K562 (cell line): Measurements from ENCODE around the gene TRERF1. TPM values are rescaled to one million over a fixed set of nuclear protein-coding genes. Genes with fewer than 3 reads are reported as not detected.
A peak's percentile ranks its signal among the peaks of the same experiment; 100 is the strongest.

Experiments used
- ATAC-seq: fragments of 200-7000 bp; cut with Tn5 transposase; 3 replicates; pipeline ENCODE4 v1.9.1; 2020; ENCODE audit warnings: moderate library complexity
- BruUV-seq: library from RNA; stranded (reverse); fragments of 400-500 nt; replicated peaks from 2 replicates; lab custom pipeline; 2021; lab: Mats Ljungman, UMichigan
- CTCF ChIA-PET: fragments of 300-600 bp; formaldehyde crosslinking; extraction: SDS; loops from one replicate; lab custom pipeline; 2021; ENCODE audit warnings: low intra/inter-chr PET ratio; lab: Yijun Ruan, JAX
- POLR2A ChIA-PET: fragments of 300-600, 350-650 bp; sonication (Branson Sonifier 250); formaldehyde crosslinking; extraction: SDS; loops from one replicate; lab custom pipeline; 2021; ENCODE audit warnings: antibody characterized with exemption, inconsistent platforms; lab: Yijun Ruan, JAX
- DNase-seq, 4 experiments: peaks; one replicate each; pipeline versions ENCODE4 v3.0.0 to v3.0.0-alpha.2; 2011 to 2018; ENCODE audit warnings: low spot score in 3 of 4, mixed read lengths in 3 of 4; ENCODE audit errors: extremely low read depth in 1 of 4
- FAIRE-seq: peaks from 2 replicates; lab custom pipeline; 2011; peaks lifted over from hg19 to GRCh38; lab: Jason Lieb, UNC
- H2AFZ ChIP-seq: 2 replicates; pipeline ENCODE4 v1.6.0; 2011; ENCODE audit warnings: low read depth, low read length, control low read depth, inconsistent platforms
- H3K27ac ChIP-seq: fragments of 200-600 bp; 3 replicates; pipeline ENCODE4 v1.8.0; 2011; ENCODE audit warnings: low read depth, mild to moderate bottlenecking, control low read depth, inconsistent platforms, low read length, moderate library complexity, mixed read lengths; ENCODE audit errors: extremely low read depth
- H3K27me3 ChIP-seq, 2 experiments: fragments of 300-600 bp in 1 of 2; 2 replicates in 1 of 2; 3 replicates in 1 of 2; pipeline versions ENCODE4 v1.6.0 to v1.8.0; 2011; ENCODE audit warnings: inconsistent platforms in 2 of 2, low read length in 2 of 2, mild to moderate bottlenecking in 1 of 2, mixed read lengths in 1 of 2, moderate library complexity in 1 of 2; ENCODE audit not compliant: control insufficient read depth in 2 of 2, insufficient read depth in 2 of 2
- H3K36me3 ChIP-seq: fragments of 300-600 bp; 3 replicates; pipeline ENCODE4 v1.8.0; 2011; ENCODE audit warnings: mild to moderate bottlenecking, low read length, inconsistent platforms; ENCODE audit not compliant: control insufficient read depth, insufficient read depth
- H3K4me1 ChIP-seq, 2 experiments: fragments of 200-600 bp in 1 of 2; replicated peaks in 1 of 2; 2 replicates in 1 of 2; 3 replicates in 1 of 2; pipeline versions ENCODE4 v1.5.1 to v1.8.0; 2011; ENCODE audit warnings: inconsistent platforms in 2 of 2, low read length in 2 of 2, mild to moderate bottlenecking in 1 of 2, mixed read lengths in 1 of 2, moderate library complexity in 1 of 2; ENCODE audit not compliant: control insufficient read depth in 2 of 2, insufficient read depth in 2 of 2
- H3K4me2 ChIP-seq: 2 replicates; pipeline ENCODE4 v1.6.1; 2011; ENCODE audit warnings: low read length, control low read depth, inconsistent platforms, mixed read lengths; ENCODE audit not compliant: insufficient read depth
- H3K4me3 ChIP-seq: fragments of 200-600 bp; sonication (generic), shearing (Covaris generic); 2 replicates; pipeline ENCODE4 v1.5.1; 2016; ENCODE audit warnings: control low read depth, inconsistent platforms
- H3K79me2 ChIP-seq: fragments of 200-600 bp; 3 replicates; pipeline ENCODE4 v1.8.0; 2011; ENCODE audit warnings: low read length, inconsistent platforms; ENCODE audit not compliant: control insufficient read depth, insufficient read depth
- H3K9ac ChIP-seq, 2 experiments: 2 replicates each; pipeline versions ENCODE4 v1.6.0 to v1.6.1; 2011; ENCODE audit warnings: low read depth in 2 of 2, low read length in 2 of 2, control low read depth in 1 of 2, inconsistent platforms in 1 of 2, mild to moderate bottlenecking in 1 of 2, mixed read lengths in 1 of 2; ENCODE audit not compliant: insufficient read depth in 1 of 2
- H3K9me1 ChIP-seq: one replicate; pipeline ENCODE4 v1.6.0; 2011; ENCODE audit warnings: inconsistent platforms, mild to moderate bottlenecking, low read length, moderate library complexity; ENCODE audit not compliant: control insufficient read depth, insufficient read depth
- H3K9me3 ChIP-seq: replicated peaks from 2 replicates; pipeline ENCODE4 v1.5.1; 2011; ENCODE audit warnings: low read depth, low read length, inconsistent platforms; ENCODE audit not compliant: control insufficient read depth, insufficient read depth
- H4K20me1 ChIP-seq: replicated peaks from 2 replicates; pipeline ENCODE4 v1.6.1; 2011; ENCODE audit warnings: low read length, inconsistent platforms, mixed read lengths; ENCODE audit not compliant: control insufficient read depth, insufficient read depth
- CTCF ChIP-seq, 3 experiments: IDR thresholded peaks in 2 of 3; conservative IDR thresholded peaks in 1 of 3; 2 replicates each; pipeline ENCODE4 v1.5.1; 2011 to 2012; ENCODE audit warnings: low read length in 3 of 3, mild to moderate bottlenecking in 3 of 3, control low read depth in 2 of 3, improper control_type of control experiment in 1 of 3, inconsistent platforms in 1 of 3, low read depth in 1 of 3, mixed read lengths in 1 of 3, moderate library complexity in 1 of 3; ENCODE audit not compliant: insufficient read depth in 2 of 3
- CTCFL ChIP-seq: IDR thresholded peaks from 2 replicates; pipeline ENCODE4 v1.6.1; 2011; ENCODE audit warnings: borderline replicate concordance, low read depth, mild to moderate bottlenecking, moderate library complexity, low read length; ENCODE audit not compliant: insufficient read depth, poor library complexity, severe bottlenecking
- KDM1A ChIP-seq, 2 experiments: fragments of 450-650 bp; IDR thresholded peaks; 2 replicates each; pipeline ENCODE4 v1.6.1; 2016; ENCODE audit warnings: mild to moderate bottlenecking in 2 of 2
- PRMT5 ChIP-seq: sonication (generic); formaldehyde crosslinking; IDR thresholded peaks from 2 replicates; pipeline ENCODE4 v1.5.0; 2020; ENCODE audit warnings: missing genetic modification reagents
- PTBP1 ChIP-seq: fragments of 200-400 bp; formaldehyde crosslinking; IDR thresholded peaks from 2 replicates; pipeline ENCODE4 v1.6.1; 2017; ENCODE audit warnings: low read depth, low read length
- RAD21 ChIP-seq, 2 experiments: fragments of 250-450 bp in 1 of 2; fragments of 450-650 bp in 1 of 2; sonication (Bioruptor Pico) in 1 of 2; formaldehyde crosslinking in 1 of 2; IDR thresholded peaks in 1 of 2; conservative IDR thresholded peaks in 1 of 2; 2 replicates each; pipeline versions ENCODE4 v1.4.0 to v1.8.0; 2020 to 2022; ENCODE audit warnings: mild to moderate bottlenecking in 2 of 2, moderate library complexity in 1 of 2
- SMC3 ChIP-seq: conservative IDR thresholded peaks from 2 replicates; pipeline ENCODE4 v1.6.1; 2011; ENCODE audit warnings: low read depth, low read length, improper control_type of control experiment; ENCODE audit not compliant: insufficient read depth
- TARDBP ChIP-seq: fragments of 450-650 bp; IDR thresholded peaks from 2 replicates; pipeline ENCODE4 v1.6.1; 2016
- TEAD1 ChIP-seq, 2 experiments: fragments of 450-650 bp in 1 of 2; sonication (generic) in 1 of 2; formaldehyde crosslinking; IDR thresholded peaks; 2 replicates each; pipeline versions ENCODE4 v1.4.0 to v1.8.0; 2020 to 2022; ENCODE audit warnings: mild to moderate bottlenecking in 2 of 2, missing genetic modification reagents in 1 of 2
- TEAD4 ChIP-seq, 2 experiments: sonication (generic) in 1 of 2; formaldehyde crosslinking in 1 of 2; IDR thresholded peaks; 2 replicates each; pipeline versions ENCODE4 v1.6.1 to v1.8.0; 2012 to 2022; ENCODE audit warnings: borderline replicate concordance in 1 of 2, inconsistent platforms in 1 of 2, low read length in 1 of 2, mild to moderate bottlenecking in 1 of 2, missing genetic modification reagents in 1 of 2
- TRIM24 ChIP-seq, 2 experiments: fragments of 450-650 bp; IDR thresholded peaks; 2 replicates each; pipeline ENCODE4 v1.6.1; 2016
- ZNF316 ChIP-seq: fragments of 450-650 bp; IDR thresholded peaks from 2 replicates; pipeline ENCODE4 v1.6.1; 2016
- WGBS: fragments of 100-300 bp; shearing (Covaris generic); methylation state at CpG from one replicate; pipeline ENCODE4 v1.1.6; 2016; ENCODE audit warnings: low coverage, mixed read lengths; ENCODE audit not compliant: insufficient coverage; ENCODE audit errors: missing lambda C conversion rate; 5-methylcytosine and 5-hydroxymethylcytosine counted together
- in situ Hi-C: fragments of 300-500 bp; cut with MboI; formaldehyde crosslinking; loops from 4 replicates; pipeline ENCODE4 v1.15.0; 2018; ENCODE audit warnings: inconsistent platforms, mixed read lengths
- intact Hi-C: fragments of 100-400 bp; cut with micrococcal nuclease; formaldehyde crosslinking; loops from 2 replicates; pipeline ENCODE4 v1.14.2; 2022
- polyA plus RNA-seq, 8 experiments: library from polyadenylated mRNA; depleted of rRNA in 4 of 8; stranded (reverse) in 5 of 8; unstranded in 3 of 8; fragments of >200 nt; fragmentation: Nextera tagmentation in 2 of 8; fragmentation: Illumina TruSeq in 1 of 8; extraction: Ambion mirVana in 2 of 8; extraction: Trizol in 1 of 8; gene quantifications; 2 replicates each; pipeline versions ENCODE4 v1.2.1 to v1.2.3, GENCODE V29; 2011 to 2014; ENCODE audit warnings: inconsistent platforms in 1 of 8, missing spikeins in 1 of 8
- total RNA-seq, 7 experiments: library from RNA; depleted of rRNA in 6 of 7; stranded (reverse); fragments of >200 nt in 6 of 7; fragmentation: Illumina TruSeq in 2 of 7; extraction: Trizol in 2 of 7; gene quantifications; 2 replicates each; pipeline versions ENCODE4 v1.2.1 to v1.2.3, GENCODE V29; 2011 to 2021; ENCODE audit warnings: low replicate concordance in 1 of 7

TRERF1 gene
- total and polyA plus RNA-seq, 9 of the 15 experiments (the other 6 are each of a cell fraction or from before 2014, with no cell fraction given): 0.04 to 0.20 (median 0.07) TPM; not detected in 3

- ATAC-seq: no peak
- Histone ChIP-seq H3K9me3 (no peaks in the 10 kb centered on the region), H3K36me3 (no peaks in the 10 kb centered on the region), H3K79me2 (no peaks in the 10 kb centered on the region), H4K20me1 (no peaks in the 10 kb centered on the region), H3K9ac (no peak overlapping the region), H3K27me3 (no peaks in the 10 kb centered on the region), H3K4me3 (no peak overlapping the region), H3K4me1 (peaks cover 0 to 20% of the 10 kb centered on the region in 2 experiments; a peak in 3 of 5 replicates), H3K9me1 (no peaks in the 10 kb centered on the region), H3K4me2 (no peak overlapping the region), H2AFZ (no peak overlapping the region), H3K27ac (no peak overlapping the region)
- peak; percentile 23 for FAIRE-seq
- in situ Hi-C loops: no loop called here
- WGBS: 21% methylated on average over 5 of the region's 5 CpGs
- ChIA-PET POLR2A (no interaction called here), CTCF (interaction anchor here (1.4 kb wide), 1 partner anchor 10 kb away, joined by 6 read pairs; no protein-coding TSS in a partner anchor)
- 0 out of 2 replicates have a peak, but pooled peaks have one; percentile 7 for TF ChIP-seq ZNF316
- 0 out of 2 replicates have a peak, but pooled peaks have one; percentile 28 for TF ChIP-seq SMC3
- TF ChIP-seq TEAD4 (IDR thresholded peaks at IDR 0.05; ENCODE audit: low read length): peak; percentile 67
- TF ChIP-seq TEAD4 (CRISPR knock-in tag; IDR thresholded peaks at IDR 0.05; ENCODE audit: borderline replicate concordance): no peak
- peak; percentile 45 to 57; a peak in 2 of 4 replicates for TF ChIP-seq KDM1A (IDR thresholded peaks at IDR 0.05)
- TF ChIP-seq TEAD1 (CRISPR knock-in tag; IDR thresholded peaks at IDR 0.05): peak in 1 of 2 experiments; percentile 69; a peak in 1 of 4 replicates
- TF ChIP-seq TARDBP: no peak
- no peak for TF ChIP-seq PRMT5 (CRISPR knock-in tag)
- TF ChIP-seq TRIM24 (IDR thresholded peaks at IDR 0.05): no peak
- no peak for TF ChIP-seq PTBP1
- TF ChIP-seq CTCFL: peak; percentile 46
- peak; percentile 43 to 50 (median 48) for TF ChIP-seq CTCF (IDR thresholded peaks at IDR 0.05 in 2 of 3, conservative IDR thresholded peaks at IDR 0.05 in 1 of 3; ENCODE audit: insufficient read depth in 2 of 3, low read depth in 1 of 3, low read length in 3 of 3)
- peak in 1 of 2 experiments; percentile 18; a peak in 1 of 4 replicates for TF ChIP-seq RAD21 (CRISPR knock-in tag; conservative IDR thresholded peaks at IDR 0.05 in 1 of 2, IDR thresholded peaks at IDR 0.05 in 1 of 2)
- DNase-seq: no peak
- no TSS peak for BruUV-seq
- intact Hi-C loops: no loop called here
Observed at GRCh38 chr6:42175860-42176259, 275.9 kb downstream of the TRERF1 start.
